Measurements from ENCODE around the gene FOXE1. TPM values are rescaled to one million over a fixed set of nuclear protein-coding genes. Genes with fewer than 3 reads are reported as not detected.
A peak's percentile ranks its signal among the peaks of the same experiment; 100 is the strongest.

FOXE1 gene
- total RNA-seq, 1 experiment from 2014 or later: not detected

DNA sequence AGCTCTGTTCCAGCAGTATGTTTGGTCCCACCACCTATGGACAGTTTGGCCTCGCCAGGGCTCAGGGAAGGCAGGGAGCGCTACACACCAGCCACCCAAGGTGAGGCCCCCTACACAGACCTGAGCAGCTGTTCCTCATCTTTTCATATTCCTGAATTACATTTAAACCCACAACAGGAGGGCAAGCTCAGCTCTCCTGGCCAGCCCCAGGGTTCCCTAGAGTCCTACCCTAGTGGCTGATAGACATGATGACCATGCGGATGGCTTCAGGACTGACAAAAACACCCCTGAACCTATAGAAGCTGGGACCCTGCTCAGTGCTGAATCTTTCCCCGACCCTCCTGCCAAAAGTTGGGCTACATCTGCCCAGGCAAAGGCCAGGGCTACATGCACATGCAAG, 6.7 kb upstream of the FOXE1 start:
- peaks cover 91% of the 10 kb centered on the region for H3K27me3 Mint-ChIP-seq (ENCODE audit: low read depth)
- TF ChIP-seq, protein P1, sequence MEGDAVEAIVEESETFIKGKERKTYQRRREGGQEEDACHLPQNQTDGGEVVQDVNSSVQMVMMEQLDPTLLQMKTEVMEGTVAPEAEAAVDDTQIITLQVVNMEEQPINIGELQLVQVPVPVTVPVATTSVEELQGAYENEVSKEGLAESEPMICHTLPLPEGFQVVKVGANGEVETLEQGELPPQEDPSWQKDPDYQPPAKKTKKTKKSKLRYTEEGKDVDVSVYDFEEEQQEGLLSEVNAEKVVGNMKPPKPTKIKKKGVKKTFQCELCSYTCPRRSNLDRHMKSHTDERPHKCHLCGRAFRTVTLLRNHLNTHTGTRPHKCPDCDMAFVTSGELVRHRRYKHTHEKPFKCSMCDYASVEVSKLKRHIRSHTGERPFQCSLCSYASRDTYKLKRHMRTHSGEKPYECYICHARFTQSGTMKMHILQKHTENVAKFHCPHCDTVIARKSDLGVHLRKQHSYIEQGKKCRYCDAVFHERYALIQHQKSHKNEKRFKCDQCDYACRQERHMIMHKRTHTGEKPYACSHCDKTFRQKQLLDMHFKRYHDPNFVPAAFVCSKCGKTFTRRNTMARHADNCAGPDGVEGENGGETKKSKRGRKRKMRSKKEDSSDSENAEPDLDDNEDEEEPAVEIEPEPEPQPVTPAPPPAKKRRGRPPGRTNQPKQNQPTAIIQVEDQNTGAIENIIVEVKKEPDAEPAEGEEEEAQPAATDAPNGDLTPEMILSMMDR (conservative IDR thresholded peaks at IDR 0.05): no peak
- WGBS (ENCODE audit: extremely low coverage, insufficient read length, low lambda C conversion rate): no CpG with 5 or more reads among the region's 4 CpGs
- no peak overlapping the region for H2BK15ac ChIP-seq (ENCODE audit: low read depth, low read length)
- no peak overlapping the region for H3K18ac ChIP-seq (ENCODE audit: insufficient read length, low read depth, low read length)
- peaks cover 7 to 24% of the 10 kb centered on the region in 2 experiments; a peak in 3 of 4 replicates for H3K4me1 Mint-ChIP-seq
- H2BK120ac ChIP-seq (ENCODE audit: low read depth, low read length, poor library complexity, severe bottlenecking): no peak overlapping the region
- no peak overlapping the region for H3K4ac ChIP-seq (ENCODE audit: low read depth, low read length)
- H4K91ac ChIP-seq (ENCODE audit: insufficient read length, low read depth, low read length): no peak overlapping the region
- no peaks in the 10 kb centered on the region for H3K9me3 ChIP-seq (ENCODE audit: control insufficient read depth, low read depth, low read length)
- no peak for DNase-seq
- H3K23ac ChIP-seq (ENCODE audit: insufficient read length, low read depth, low read length): no peak overlapping the region
- no peak overlapping the region for H3K9ac ChIP-seq (ENCODE audit: extremely low read depth, insufficient read length, low read length)
- no peak overlapping the region for H3K27ac ChIP-seq (ENCODE audit: insufficient read length, low read depth, low read length)
- H3K27ac Mint-ChIP-seq: peak overlapping the region in 1 of 3 experiments; percentile 8; a peak in 1 of 7 replicates
- H2BK12ac ChIP-seq (ENCODE audit: insufficient read length, low read depth, low read length): no peak overlapping the region
- no peak overlapping the region for H3K4me2 ChIP-seq (ENCODE audit: insufficient read depth, insufficient read length, low read length)
- peaks cover 57% of the 10 kb centered on the region for H3K27me3 ChIP-seq (ENCODE audit: insufficient read depth, low read length)
- no peaks in the 10 kb centered on the region for H3K79me2 ChIP-seq (ENCODE audit: insufficient read depth, low read length)
- H4K5ac ChIP-seq (ENCODE audit: insufficient read length, low read depth, low read length): no peak overlapping the region
- no peak overlapping the region for H3T11ph ChIP-seq (ENCODE audit: low read length)
- no peaks in the 10 kb centered on the region for H4K20me1 ChIP-seq (ENCODE audit: control insufficient read depth, insufficient read depth, insufficient read length)
- H3K4me1 ChIP-seq (ENCODE audit: insufficient read depth, low read length): peaks cover 4% of the 10 kb centered on the region; the same call in 1 of the 2 replicates
- H2BK20ac ChIP-seq (ENCODE audit: low read depth, low read length, poor library complexity, severe bottlenecking): no peak overlapping the region
- H3K14ac ChIP-seq (ENCODE audit: insufficient read depth, low read length): no peak overlapping the region; the same call in 1 of the 2 replicates
- H3K4me3 Mint-ChIP-seq: no peak overlapping the region
- no peak overlapping the region for H2AK5ac ChIP-seq (ENCODE audit: insufficient read length, low read length)
- no peak overlapping the region for H3K56ac ChIP-seq (ENCODE audit: insufficient read length, low read depth, low read length)
- no peak overlapping the region for H2AFZ ChIP-seq (ENCODE audit: low read length)
- H3K36me3 Mint-ChIP-seq (ENCODE audit: insufficient read depth in 1 of 3, low read depth in 3 of 3): no peaks in the 10 kb centered on the region; a peak in 1 of 7 replicates
- no peaks in the 10 kb centered on the region; a peak in 2 of 5 replicates for H3K9me3 Mint-ChIP-seq
- peaks cover 12% of the 10 kb centered on the region for H3K23me2 ChIP-seq (ENCODE audit: insufficient read length, low read depth, low read length, poor library complexity, severe bottlenecking)
- no peaks in the 10 kb centered on the region for H3K79me1 ChIP-seq (ENCODE audit: insufficient read depth, low read depth, low read length, poor library complexity, severe bottlenecking)
- no peak overlapping the region for H2BK5ac ChIP-seq (ENCODE audit: insufficient read length, low read length)
- H4K8ac ChIP-seq (replicated peaks; ENCODE audit: insufficient read length, low read depth, low read length): no peak overlapping the region
